NCI-H1105 (cell line): ENCODE measurements around the gene CLSTN2.

Experiments
- DNase-seq: peaks from one replicate; lab custom pipeline; 2025; lab: John Stamatoyannopoulos, UW

Gene CLSTN2

DNA sequence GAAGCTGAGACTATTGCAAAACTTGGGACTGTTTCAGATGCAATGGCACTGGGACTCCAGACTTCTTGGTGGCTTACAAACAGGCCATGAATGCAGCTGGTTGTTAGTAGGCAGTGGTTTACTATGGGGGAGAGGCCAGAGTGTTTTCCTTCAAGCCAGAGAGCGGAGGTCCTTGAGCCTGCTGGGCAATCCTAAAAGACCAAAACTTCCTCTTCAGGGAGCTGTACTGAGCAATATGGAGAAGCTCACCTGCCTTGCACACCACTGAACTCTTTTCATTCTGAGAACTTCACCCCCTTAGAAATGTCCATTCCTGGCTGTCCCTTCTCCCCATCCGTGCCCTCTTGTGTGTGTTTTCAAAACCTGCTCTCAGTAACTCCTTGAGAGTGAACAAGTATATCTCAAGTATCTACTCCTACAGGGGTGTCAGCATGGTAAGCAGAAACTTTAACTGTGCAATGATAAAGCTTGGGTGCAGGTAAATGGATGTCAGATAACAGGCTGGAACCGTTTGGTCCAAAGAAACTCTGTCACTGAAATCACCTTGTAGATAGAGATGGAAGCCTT lies 213.9 kb downstream of the CLSTN2 start:
- no peak for DNase-seq

DNA sequence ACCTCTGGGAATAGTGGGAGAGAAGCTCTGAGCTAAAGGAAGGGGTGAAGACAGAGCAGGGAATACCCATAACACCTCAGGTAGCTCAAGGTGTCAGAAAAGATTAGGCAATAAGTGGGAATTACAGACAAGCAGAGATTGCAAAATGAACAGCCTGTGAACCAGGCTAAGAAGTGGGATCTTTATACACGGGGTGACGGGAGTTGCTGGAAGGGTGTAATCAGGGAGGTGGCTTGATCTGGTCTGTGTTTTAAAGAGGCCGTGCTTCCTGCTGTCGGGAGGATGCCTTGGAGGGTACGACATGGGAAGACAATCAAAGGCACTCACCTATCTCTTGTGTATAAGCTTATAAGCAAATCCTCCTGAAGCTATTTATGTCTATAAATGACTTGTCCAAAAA lies 216.3 kb downstream of the CLSTN2 start:
- no peak for DNase-seq

- DNase-seq: peak; percentile 44
Measured at GRCh38 chr3:140152851-140153639, 218.1 kb downstream of the CLSTN2 start.

- DNase-seq: no peak
Measured at GRCh38 chr3:140153736-140154135, 218.8 kb downstream of the CLSTN2 start.

DNA sequence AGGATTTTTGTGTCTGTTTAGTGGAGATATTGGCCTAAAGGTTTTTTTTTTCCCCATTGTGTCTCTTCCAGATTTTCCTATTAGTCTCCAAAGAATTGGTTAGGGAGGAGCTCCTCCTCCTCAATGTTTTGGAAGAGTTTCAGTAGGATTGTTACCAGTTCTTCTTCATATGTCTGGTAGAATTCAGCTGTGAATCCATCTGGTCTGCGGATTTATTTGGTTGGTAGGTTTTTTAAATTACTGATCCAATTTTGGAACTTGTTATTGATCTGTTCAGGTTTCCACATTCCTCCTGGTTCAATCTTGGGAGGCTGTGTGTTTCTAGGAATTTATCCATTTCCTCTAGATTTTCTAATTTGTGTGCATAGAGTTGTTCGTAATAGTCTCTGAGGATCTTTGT lies 222.2 kb downstream of the CLSTN2 start:
- DNase-seq: no peak

- no peak for DNase-seq
Measured at GRCh38 chr3:140159646-140160045, 224.7 kb downstream of the CLSTN2 start.

- no peak for DNase-seq
Measured at GRCh38 chr3:140160553-140160952, 225.6 kb downstream of the CLSTN2 start.

DNA sequence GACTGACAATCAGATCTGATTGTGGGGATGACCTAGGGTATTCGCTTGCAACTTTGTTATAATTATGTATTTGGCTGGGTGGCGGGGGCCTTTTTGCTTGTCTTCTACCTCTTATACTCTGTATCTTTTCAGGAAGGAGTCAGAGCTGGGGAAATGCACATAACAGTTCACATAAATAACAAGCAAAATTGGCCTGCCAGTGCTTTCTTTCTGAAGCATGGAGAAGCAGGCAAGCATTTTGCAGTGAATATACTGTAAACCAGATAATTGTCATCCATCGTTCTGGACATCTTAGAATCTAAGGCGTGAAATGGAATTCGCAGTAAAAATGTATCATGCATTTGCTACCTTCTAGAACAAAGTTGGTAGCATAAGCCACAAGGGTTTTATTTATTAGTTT lies 227.6 kb downstream of the CLSTN2 start:
- DNase-seq: no peak

- DNase-seq: no peak
Measured at GRCh38 chr3:140163159-140163763, 228.3 kb downstream of the CLSTN2 start.

- DNase-seq: no peak
Measured at GRCh38 chr3:140164156-140164555, 229.2 kb downstream of the CLSTN2 start.

GRCh38 chr3:140164922-140165590 lies 230.1 kb downstream of the CLSTN2 start:
- DNase-seq: no peak

- DNase-seq: no peak
Measured at GRCh38 chr3:140165781-140166180, 230.8 kb downstream of the CLSTN2 start.

GRCh38 chr3:140166861-140167599 lies 232.0 kb downstream of the CLSTN2 start:
- no peak for DNase-seq

- no peak for DNase-seq
Measured at GRCh38 chr3:140167600-140168281, 232.8 kb downstream of the CLSTN2 start.

GRCh38 chr3:140170612-140171011 lies 235.6 kb downstream of the CLSTN2 start:
- no peak for DNase-seq

DNA sequence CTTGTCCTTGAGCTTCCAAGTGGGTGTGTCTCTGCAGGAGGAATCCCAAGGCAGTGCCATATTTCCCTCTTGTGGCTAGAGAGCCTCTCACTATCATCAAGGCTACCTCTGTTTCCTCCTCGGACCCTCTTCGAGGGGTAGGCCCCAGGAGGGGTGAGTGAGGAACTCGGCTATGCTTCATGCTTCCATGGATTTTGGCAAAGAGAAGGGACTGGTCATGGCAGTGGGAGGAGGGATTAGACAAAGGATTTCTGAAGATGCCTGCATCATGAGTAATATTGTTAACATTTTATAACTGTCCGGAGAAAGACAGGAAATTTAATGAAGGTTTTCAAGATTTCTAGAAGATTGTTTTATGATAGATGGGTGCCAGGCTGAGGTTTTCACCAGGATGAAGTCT lies 241.5 kb downstream of the CLSTN2 start:
- DNase-seq: no peak

DNA sequence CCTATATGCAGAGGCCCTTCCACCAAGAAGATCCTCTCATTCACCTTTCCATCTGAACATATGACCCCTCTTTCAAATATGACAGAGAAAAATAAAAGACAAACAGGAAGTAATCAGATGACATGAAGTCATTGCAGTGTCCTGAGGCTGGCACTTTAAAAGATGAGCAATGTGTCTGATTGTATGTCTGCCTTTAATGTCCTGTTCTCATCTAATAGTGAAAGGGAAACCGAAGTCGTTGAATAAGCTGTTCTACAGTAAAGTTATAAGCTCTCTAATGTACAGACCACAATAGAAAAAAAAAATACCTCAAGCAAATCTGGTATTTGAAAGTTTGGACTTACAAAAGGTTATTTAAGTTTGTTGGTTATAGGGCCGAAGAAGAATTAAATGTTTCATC lies 243.0 kb downstream of the CLSTN2 start:
- DNase-seq: no peak

GRCh38 chr3:140178482-140178881 lies 243.5 kb downstream of the CLSTN2 start:
- no peak for DNase-seq

- DNase-seq: peak; percentile 95
Measured at GRCh38 chr3:140180603-140181002, 245.6 kb downstream of the CLSTN2 start.

GRCh38 chr3:140185375-140185774 lies 250.4 kb downstream of the CLSTN2 start:
- no peak for DNase-seq

DNA sequence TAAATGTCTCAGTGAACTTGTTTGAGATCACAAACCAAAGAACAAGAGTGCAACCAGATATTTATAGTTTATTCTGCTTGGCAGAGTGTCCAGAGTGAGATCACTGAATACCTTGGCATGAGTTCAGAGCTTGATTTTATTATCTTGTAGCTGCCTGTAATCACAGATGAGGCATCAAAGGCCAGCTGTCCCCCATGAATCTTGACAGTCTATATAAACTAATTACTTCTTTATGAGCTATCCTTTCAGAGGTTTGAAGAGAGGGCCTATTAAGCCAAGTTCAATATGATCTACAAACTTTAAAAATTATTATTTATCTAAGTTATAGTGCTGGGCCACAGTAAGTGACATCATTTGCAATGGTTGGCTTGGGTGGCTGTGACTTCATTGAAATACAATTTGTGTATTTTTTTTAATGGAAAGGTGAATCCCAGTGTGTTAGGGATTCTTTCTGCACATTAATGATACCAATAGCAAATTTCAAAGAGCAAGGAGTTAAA lies 251.5 kb downstream of the CLSTN2 start:
- DNase-seq: peak; percentile 92
